ENCODE measurements around the gene GJC2.
"Not testable (repeated sequence)": the region's sequence is repeated elsewhere in the genome, so short reads cannot be mapped to it uniquely, and the experiment has no call there.

Gene GJC2

GRCh38 chr1:228173528-228174481, 24.1 kb downstream of the GJC2 start:
- DNase-seq: peak in 1 of 2 donors; percentile 40

GRCh38 chr1:228174482-228175315, 25.0 kb downstream of the GJC2 start:
- peak; percentile 38 to 52 for DNase-seq

- DNase-seq: no peak
These were observed 25.7 kb downstream of the GJC2 start for GRCh38 chr1:228175316-228176023.

- DNase-seq: no peak
These were observed 26.3 kb downstream of the GJC2 start for GRCh38 chr1:228176024-228176395.

- no peak for DNase-seq
These were observed 26.9 kb downstream of the GJC2 start for GRCh38 chr1:228176461-228177182.

GRCh38 chr1:228177183-228177475, 27.4 kb downstream of the GJC2 start:
- DNase-seq: no peak

GRCh38 chr1:228177721-228178710, 28.3 kb downstream of the GJC2 start:
- DNase-seq: no peak

- no peak for DNase-seq
These were observed 29.3 kb downstream of the GJC2 start for GRCh38 chr1:228178737-228179684.

- no peak for DNase-seq
These were observed 30.7 kb downstream of the GJC2 start for GRCh38 chr1:228180271-228180958.

- no peak for DNase-seq
These were observed 31.4 kb downstream of the GJC2 start for GRCh38 chr1:228180959-228181644.

GRCh38 chr1:228181645-228182034, 31.9 kb downstream of the GJC2 start:
- no peak for DNase-seq

GRCh38 chr1:228182296-228183030, 32.7 kb downstream of the GJC2 start:
- peak in 1 of 2 donors; percentile 23 for DNase-seq

GRCh38 chr1:228184152-228184551, 34.4 kb downstream of the GJC2 start:
- no peak for DNase-seq

GRCh38 chr1:228185641-228185965, 35.9 kb downstream of the GJC2 start:
- peak; percentile 58 to 69 for DNase-seq

- DNase-seq: not testable (repeated sequence)
These were observed 38.5 kb downstream of the GJC2 start for GRCh38 chr1:228188249-228188648.

- DNase-seq: no peak
These were observed 40.5 kb downstream of the GJC2 start for GRCh38 chr1:228190182-228190581.

GRCh38 chr1:228190778-228191177, 41.0 kb downstream of the GJC2 start:
- DNase-seq: no peak

- no peak for DNase-seq
These were observed 44.7 kb downstream of the GJC2 start for GRCh38 chr1:228194436-228194835.

Data from CD4-positive, alpha-beta T cell treated with Interleukin-1 beta for 1 hour (primary cell).